NK-92 (cell line): ENCODE results near the gene ELOA.
"Not testable (repeated sequence)": the region's sequence is repeated elsewhere in the genome, so short reads cannot be mapped to it uniquely, and the experiment has no call there.

Experiments used
- DNase-seq: peaks from one replicate; lab custom pipeline; 2025; ENCODE audit not compliant: unreplicated experiment; lab: John Stamatoyannopoulos, UW

ELOA gene

GRCh38 chr1:23743287-23744152, at the start of gene ELOA:
TSS of gene ELOA (plus strand) at chr1:23743471. CDS start at chr1:23743504, 33 bp downstream.
- DNase-seq = no peak

GRCh38 chr1:23693599-23693998, 49.7 kb upstream of the ELOA start:
- no peak for DNase-seq

GRCh38 chr1:23694371-23694770, 48.9 kb upstream of the ELOA start:
- DNase-seq = no peak

- no peak for DNase-seq
Measured at GRCh38 chr1:23695667-23696066, 47.6 kb upstream of the ELOA start.

GRCh38 chr1:23696335-23696989, 46.8 kb upstream of the ELOA start:
- DNase-seq = no peak

GRCh38 chr1:23698466-23698865, 44.8 kb upstream of the ELOA start:
- no peak for DNase-seq

- no peak for DNase-seq
Measured at GRCh38 chr1:23699280-23700179, 43.7 kb upstream of the ELOA start.

GRCh38 chr1:23701310-23701709, 42.0 kb upstream of the ELOA start:
- no peak for DNase-seq

- DNase-seq = no peak
Measured at GRCh38 chr1:23701996-23702395, 41.3 kb upstream of the ELOA start.

GRCh38 chr1:23704834-23705495, 38.3 kb upstream of the ELOA start:
- DNase-seq = no peak

- DNase-seq = no peak
Measured at GRCh38 chr1:23709229-23709628, 34.0 kb upstream of the ELOA start.

- no peak for DNase-seq
Measured at GRCh38 chr1:23718482-23718881, 24.8 kb upstream of the ELOA start.

GRCh38 chr1:23719162-23719820, 24.0 kb upstream of the ELOA start:
- DNase-seq = no peak

- DNase-seq = no peak
Measured at GRCh38 chr1:23720256-23720995, 22.8 kb upstream of the ELOA start.

- DNase-seq = no peak
Measured at GRCh38 chr1:23722652-23723051, 20.6 kb upstream of the ELOA start.

- no peak for DNase-seq
Measured at GRCh38 chr1:23726686-23727085, 16.6 kb upstream of the ELOA start.

- DNase-seq = no peak
Measured at GRCh38 chr1:23727362-23727811, 15.9 kb upstream of the ELOA start.

GRCh38 chr1:23732363-23733224, 10.7 kb upstream of the ELOA start:
- no peak for DNase-seq

- not testable (repeated sequence) for DNase-seq
Measured at GRCh38 chr1:23733281-23733680, 10.0 kb upstream of the ELOA start.
